GM12872 (cell line): Measurements from ENCODE around the gene LCA5.

Source experiments
- CTCF ChIP-seq: IDR thresholded peaks from 3 replicates; pipeline ENCODE4 v1.5.1; 2011; ENCODE audit warnings: low read depth, mild to moderate bottlenecking, low read length, moderate library complexity; ENCODE audit not compliant: insufficient read depth

Gene LCA5

DNA sequence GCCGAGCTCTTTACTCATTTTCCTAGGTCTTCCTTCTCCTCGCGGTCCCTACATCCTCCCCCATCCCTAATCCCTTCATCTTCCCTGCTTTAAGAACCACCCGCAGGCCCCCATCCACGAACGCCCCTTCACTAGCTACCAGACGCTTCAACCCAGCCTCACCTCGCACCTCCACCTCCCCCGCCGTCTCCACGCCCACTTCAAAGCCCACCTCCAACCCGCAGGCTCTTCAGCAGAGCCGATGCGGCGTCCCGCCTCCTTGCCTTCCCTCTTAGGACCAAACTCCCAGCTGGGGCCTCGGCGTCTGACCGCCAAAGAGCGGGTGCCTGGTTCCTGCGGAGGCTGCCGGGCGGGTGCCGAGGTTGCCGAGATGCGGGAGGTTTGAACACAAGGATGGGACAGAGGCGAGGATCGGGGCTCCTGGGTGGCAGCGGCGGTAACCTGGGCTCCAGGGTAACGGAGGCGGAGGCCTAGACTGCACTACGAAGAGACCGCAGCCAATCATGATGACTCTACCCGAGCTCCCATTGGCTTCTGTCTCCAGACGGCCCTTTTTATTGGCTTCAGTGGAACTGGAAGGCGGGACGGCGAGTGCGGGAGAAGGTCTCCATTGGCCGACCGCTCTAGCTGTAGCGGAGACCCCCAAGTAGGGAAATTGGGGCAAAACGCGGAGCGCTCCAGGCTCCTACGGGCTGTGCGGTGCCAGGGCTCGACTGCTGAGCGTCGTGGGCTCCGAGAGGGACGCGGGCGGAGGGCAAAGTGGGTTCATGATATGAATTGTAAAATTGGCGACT is at the start of gene LCA5:
LCA5 (minus strand) TSS at position 477 of the 794 bp plus-strand sequence. CDS start 18,536 bp downstream, outside the sequence.
- no peak for TF ChIP-seq CTCF

DNA sequence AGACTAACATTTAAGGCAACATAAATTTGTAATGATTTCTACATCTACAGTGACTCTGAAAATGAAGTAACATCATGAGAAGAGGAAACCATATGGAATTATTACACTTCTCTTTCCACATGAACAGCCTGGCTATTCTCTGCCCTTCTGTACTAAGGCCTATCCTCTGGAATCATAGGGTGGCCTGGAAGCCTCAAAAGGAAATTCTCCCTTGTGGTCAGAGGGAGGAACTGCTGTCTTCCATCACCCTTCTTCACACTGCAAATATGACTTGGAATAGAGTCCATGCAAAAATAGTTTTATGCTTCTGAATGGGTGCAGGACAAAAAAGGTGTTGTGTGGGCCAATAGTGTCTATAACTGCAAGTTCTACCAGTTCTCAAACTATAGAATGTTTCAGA is 49.3 kb upstream of the LCA5 start:
- peak; percentile 54; the same call in 2 of the 3 replicates for TF ChIP-seq CTCF

DNA sequence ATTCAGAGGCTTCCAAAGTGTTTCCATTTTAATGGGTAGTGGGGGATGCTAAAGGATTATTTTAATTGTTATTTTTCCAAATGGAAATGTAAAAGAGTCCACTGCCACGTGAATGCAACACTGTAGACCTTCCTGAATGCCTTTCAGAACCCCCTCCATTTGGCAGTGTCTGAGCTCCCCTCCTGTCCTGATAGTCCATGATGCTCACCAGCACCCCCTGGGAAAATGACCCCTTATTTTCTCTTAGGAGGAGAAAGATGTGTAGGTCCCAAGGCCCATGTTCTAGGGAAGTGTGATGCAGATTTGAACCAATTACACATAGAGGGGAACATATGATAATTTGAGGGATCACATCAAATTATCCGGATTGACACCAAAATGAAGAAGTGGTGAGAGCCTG is 47.1 kb upstream of the LCA5 start:
- no peak for TF ChIP-seq CTCF

GRCh38 chr6:79574630-79575225 is 37.5 kb upstream of the LCA5 start:
- no peak for TF ChIP-seq CTCF

- no peak for TF ChIP-seq CTCF
Observed at GRCh38 chr6:79574174-79574573, 36.9 kb upstream of the LCA5 start.

- TF ChIP-seq CTCF: no peak
Observed at GRCh38 chr6:79571030-79571367, 33.8 kb upstream of the LCA5 start.

GRCh38 chr6:79570129-79571029 is 33.1 kb upstream of the LCA5 start:
- TF ChIP-seq CTCF: peak; percentile 46; the same call in 2 of the 3 replicates
